H1 (cell line): Measurements from ENCODE around the gene FRMPD4.

Experiments
- EP300 ChIP-seq, 2 experiments: IDR thresholded peaks; 1 replicate in 1 of 2; 2 replicates in 1 of 2; pipeline ENCODE4 v1.6.1; 2011 to 2012; ENCODE audit warnings: low read depth in 2 of 2, low read length in 2 of 2, mild to moderate bottlenecking in 2 of 2, borderline replicate concordance in 1 of 2, inconsistent platforms in 1 of 2, moderate library complexity in 1 of 2
- GABPA ChIP-seq: IDR thresholded peaks from 2 replicates; pipeline ENCODE4 v1.6.1; 2011; ENCODE audit warnings: mild to moderate bottlenecking, low read length, moderate library complexity, borderline replicate concordance; ENCODE audit not compliant: insufficient read depth
- JUND ChIP-seq: IDR thresholded peaks from 2 replicates; pipeline ENCODE4 v1.6.1; 2011; ENCODE audit warnings: mild to moderate bottlenecking, improper control_type of control experiment, low read length
- KDM1A ChIP-seq: fragments of 200-600, 300-600 bp; sonication (generic); IDR thresholded peaks from 2 replicates; pipeline ENCODE4 v1.7.1; 2016; ENCODE audit warnings: mild to moderate bottlenecking, low read length, borderline replicate concordance
- POLR2A ChIP-seq, 2 experiments: IDR thresholded peaks; 1 replicate in 1 of 2; 2 replicates in 1 of 2; pipeline ENCODE4 v1.6.1; 2011; ENCODE audit warnings: low read depth in 2 of 2, low read length in 2 of 2, mild to moderate bottlenecking in 2 of 2; ENCODE audit errors: control extremely low read depth in 1 of 2
- POLR2AphosphoS5 ChIP-seq: IDR thresholded peaks from 2 replicates; pipeline ENCODE4 v1.6.1; 2011; ENCODE audit warnings: low read depth, low read length
- RAD21 ChIP-seq, 2 experiments: IDR thresholded peaks in 1 of 2; conservative IDR thresholded peaks in 1 of 2; 2 replicates each; pipeline ENCODE4 v1.6.1; 2011; ENCODE audit warnings: low read depth in 2 of 2, low read length in 2 of 2, improper control_type of control experiment in 1 of 2, inconsistent platforms in 1 of 2, mild to moderate bottlenecking in 1 of 2, moderate library complexity in 1 of 2
- RFX5 ChIP-seq: IDR thresholded peaks from 2 replicates; pipeline ENCODE4 v1.6.1; 2011; ENCODE audit warnings: low read depth, low read length, improper control_type of control experiment, borderline replicate concordance
- SP1 ChIP-seq: IDR thresholded peaks from 2 replicates; pipeline ENCODE4 v1.6.1; 2011; ENCODE audit warnings: low read depth, low read length
- SP2 ChIP-seq: IDR thresholded peaks from 2 replicates; pipeline ENCODE4 v1.6.1; 2012; ENCODE audit warnings: mild to moderate bottlenecking, low read length, inconsistent platforms
- TEAD4 ChIP-seq: IDR thresholded peaks from 2 replicates; pipeline ENCODE4 v1.6.1; 2012; ENCODE audit warnings: low read depth, low read length, inconsistent platforms, mixed read lengths
- YY1 ChIP-seq: IDR thresholded peaks from 2 replicates; pipeline ENCODE4 v1.6.1; 2011; ENCODE audit warnings: low read depth, mild to moderate bottlenecking, low read length
- TF ChIP-seq, protein P1 (sequence below), 3 experiments: IDR thresholded peaks; 1 replicate in 2 of 3; 2 replicates in 1 of 3; pipeline versions ENCODE4 v1.5.1 to v1.6.1; 2011; ENCODE audit warnings: low read length in 3 of 3, mild to moderate bottlenecking in 3 of 3, inconsistent platforms in 2 of 3, low read depth in 1 of 3, moderate library complexity in 1 of 3; ENCODE audit not compliant: insufficient read depth in 1 of 3; ENCODE audit errors: control extremely low read depth in 1 of 3

DNA sequence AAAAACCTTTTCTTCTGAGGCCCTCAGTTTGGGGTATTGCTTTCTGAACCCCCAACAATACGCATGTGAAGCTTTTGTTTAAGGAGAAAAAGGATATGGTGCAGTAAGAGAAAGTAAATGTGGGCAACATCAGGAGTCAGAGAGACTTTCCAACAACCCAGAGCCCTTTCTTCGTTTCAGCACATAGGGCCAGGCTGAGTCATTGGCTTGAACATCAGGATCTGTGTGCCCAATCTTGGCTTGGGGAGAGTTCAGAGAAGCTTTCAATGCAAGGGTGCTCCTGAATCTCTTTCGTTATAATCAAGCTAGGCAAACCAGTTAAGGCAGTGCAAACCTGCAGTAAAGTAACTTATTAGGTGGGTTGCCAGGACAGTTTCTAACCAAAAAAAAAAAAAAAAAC is 191.2 kb downstream of the FRMPD4 start:
- TF ChIP-seq, protein P1, sequence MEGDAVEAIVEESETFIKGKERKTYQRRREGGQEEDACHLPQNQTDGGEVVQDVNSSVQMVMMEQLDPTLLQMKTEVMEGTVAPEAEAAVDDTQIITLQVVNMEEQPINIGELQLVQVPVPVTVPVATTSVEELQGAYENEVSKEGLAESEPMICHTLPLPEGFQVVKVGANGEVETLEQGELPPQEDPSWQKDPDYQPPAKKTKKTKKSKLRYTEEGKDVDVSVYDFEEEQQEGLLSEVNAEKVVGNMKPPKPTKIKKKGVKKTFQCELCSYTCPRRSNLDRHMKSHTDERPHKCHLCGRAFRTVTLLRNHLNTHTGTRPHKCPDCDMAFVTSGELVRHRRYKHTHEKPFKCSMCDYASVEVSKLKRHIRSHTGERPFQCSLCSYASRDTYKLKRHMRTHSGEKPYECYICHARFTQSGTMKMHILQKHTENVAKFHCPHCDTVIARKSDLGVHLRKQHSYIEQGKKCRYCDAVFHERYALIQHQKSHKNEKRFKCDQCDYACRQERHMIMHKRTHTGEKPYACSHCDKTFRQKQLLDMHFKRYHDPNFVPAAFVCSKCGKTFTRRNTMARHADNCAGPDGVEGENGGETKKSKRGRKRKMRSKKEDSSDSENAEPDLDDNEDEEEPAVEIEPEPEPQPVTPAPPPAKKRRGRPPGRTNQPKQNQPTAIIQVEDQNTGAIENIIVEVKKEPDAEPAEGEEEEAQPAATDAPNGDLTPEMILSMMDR (IDR thresholded peaks at IDR 0.05; ENCODE audit: control extremely low read depth in 1 of 3, insufficient read depth in 1 of 3, low read depth in 1 of 3, low read length in 3 of 3) = no peak
- no peak for TF ChIP-seq JUND
- no peak for TF ChIP-seq POLR2A (IDR thresholded peaks at IDR 0.05; ENCODE audit: control extremely low read depth in 1 of 2, low read depth in 2 of 2, low read length in 2 of 2)
- TF ChIP-seq SP1 = no peak
- TF ChIP-seq KDM1A = no peak
- TF ChIP-seq SP2 = no peak
- TF ChIP-seq GABPA = no peak
- TF ChIP-seq RAD21 (IDR thresholded peaks at IDR 0.05 in 1 of 2, conservative IDR thresholded peaks at IDR 0.05 in 1 of 2; ENCODE audit: low read depth in 2 of 2, low read length in 2 of 2) = no peak
- TF ChIP-seq TEAD4 = no peak
- no peak for TF ChIP-seq YY1
- TF ChIP-seq POLR2AphosphoS5 = no peak
- no peak for TF ChIP-seq EP300 (IDR thresholded peaks at IDR 0.05; ENCODE audit: borderline replicate concordance in 1 of 2, low read depth in 2 of 2, low read length in 2 of 2)
- no peak for TF ChIP-seq RFX5
